GM21526 (cell line): ENCODE measurements around the gene LIN37.
"Not testable (repeated sequence)": the region's sequence is repeated elsewhere in the genome, so short reads cannot be mapped to it uniquely, and the experiment has no call there.

Source experiments
- ATAC-seq: cut with Tn5 transposase; IDR thresholded peaks from one replicate; pipeline ENCODE4 v1.9.1; 2021; ENCODE audit warnings: moderate library complexity; ENCODE audit not compliant: unreplicated experiment, low FRiP score

Gene LIN37

DNA sequence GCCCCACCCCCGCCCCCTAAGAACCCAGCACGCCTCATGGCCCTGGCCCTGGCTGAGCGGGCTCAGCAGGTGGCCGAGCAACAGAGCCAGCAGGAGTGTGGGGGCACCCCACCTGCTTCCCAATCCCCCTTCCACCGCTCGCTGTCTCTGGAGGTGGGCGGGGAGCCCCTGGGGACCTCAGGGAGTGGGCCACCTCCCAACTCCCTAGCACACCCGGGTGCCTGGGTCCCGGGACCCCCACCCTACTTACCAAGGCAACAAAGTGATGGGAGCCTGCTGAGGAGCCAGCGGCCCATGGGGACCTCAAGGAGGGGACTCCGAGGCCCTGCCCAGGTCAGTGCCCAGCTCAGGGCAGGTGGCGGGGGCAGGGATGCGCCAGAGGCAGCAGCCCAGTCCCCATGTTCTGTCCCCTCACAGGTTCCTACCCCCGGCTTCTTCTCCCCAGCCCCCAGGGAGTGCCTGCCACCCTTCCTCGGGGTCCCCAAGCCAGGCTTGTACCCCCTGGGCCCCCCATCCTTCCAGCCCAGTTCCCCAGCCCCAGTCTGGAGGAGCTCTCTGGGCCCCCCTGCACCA, 38.9 kb downstream of the LIN37 start:
- no peak for ATAC-seq

DNA sequence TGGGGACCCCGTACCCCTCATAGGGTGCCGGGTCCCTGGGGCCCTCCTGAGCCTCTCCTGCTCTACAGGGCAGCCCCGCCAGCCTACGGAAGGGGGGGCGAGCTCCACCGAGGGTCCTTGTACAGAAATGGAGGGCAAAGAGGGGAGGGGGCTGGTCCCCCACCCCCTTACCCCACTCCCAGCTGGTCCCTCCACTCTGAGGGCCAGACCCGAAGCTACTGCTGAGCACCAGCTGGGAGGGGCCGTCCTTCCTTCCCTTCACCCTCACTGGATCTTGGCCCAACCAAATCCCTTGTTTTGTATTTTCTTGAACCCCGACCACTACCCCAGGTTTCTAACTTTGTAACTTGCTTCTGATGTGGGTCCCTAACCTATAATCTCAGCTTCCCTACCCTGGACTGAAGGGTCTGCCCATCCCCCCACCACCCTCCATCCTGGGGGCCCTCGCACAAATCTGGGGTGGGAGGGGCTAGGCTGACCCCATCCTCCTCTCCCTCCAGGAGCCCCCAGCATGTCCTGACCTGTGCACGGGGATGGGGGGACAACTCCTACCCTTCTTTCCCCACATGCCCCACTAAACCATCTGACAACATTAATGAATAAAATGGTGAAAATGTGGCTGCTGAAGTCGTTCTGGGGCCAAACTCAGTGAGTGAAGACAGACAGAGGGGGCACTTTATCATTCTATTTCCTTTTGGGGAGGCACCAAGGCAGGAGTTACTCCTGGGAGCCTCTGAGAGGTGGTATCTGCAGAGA, 40.0 kb downstream of the LIN37 start:
- ATAC-seq, result no peak

DNA sequence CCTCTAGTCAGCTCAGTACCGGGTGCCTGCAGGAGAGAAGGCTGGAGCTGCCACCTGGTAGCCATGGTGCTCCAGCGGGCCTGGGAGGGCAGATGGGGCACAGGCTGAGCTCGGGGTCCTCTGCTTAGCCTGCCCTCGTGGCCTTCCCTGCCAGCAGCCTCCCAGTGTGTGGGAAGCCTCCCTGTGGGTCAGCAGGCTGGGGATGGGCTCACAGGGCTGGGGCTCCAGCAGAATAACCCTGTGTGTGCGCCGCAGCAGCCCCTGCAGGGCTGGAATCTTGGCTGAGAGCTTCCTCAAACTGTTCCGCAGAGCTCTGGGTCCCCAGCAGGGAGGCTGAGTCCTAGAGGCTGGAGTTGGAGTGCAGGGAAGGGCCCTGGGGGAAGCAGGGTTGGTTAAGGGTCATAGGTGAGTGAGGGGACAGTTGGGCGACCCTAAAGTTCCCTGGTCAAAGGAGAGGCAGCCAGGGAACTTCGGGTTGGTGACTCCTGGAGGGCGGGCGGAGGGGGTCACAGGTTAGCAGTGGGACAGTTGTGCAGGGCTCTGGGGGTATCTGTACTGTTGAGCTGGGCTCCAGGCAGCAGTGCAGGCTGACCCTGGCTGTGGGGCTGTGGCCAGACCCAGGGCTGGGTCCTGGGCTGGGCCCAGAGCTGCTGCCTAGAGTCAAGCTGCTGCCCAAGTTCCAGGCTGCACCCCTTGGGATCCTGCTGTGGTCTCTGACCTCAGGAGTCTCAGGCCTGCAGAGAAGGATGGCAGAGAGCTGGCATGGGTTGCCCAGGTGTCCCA, 41.0 kb downstream of the LIN37 start:
- no peak for ATAC-seq

DNA sequence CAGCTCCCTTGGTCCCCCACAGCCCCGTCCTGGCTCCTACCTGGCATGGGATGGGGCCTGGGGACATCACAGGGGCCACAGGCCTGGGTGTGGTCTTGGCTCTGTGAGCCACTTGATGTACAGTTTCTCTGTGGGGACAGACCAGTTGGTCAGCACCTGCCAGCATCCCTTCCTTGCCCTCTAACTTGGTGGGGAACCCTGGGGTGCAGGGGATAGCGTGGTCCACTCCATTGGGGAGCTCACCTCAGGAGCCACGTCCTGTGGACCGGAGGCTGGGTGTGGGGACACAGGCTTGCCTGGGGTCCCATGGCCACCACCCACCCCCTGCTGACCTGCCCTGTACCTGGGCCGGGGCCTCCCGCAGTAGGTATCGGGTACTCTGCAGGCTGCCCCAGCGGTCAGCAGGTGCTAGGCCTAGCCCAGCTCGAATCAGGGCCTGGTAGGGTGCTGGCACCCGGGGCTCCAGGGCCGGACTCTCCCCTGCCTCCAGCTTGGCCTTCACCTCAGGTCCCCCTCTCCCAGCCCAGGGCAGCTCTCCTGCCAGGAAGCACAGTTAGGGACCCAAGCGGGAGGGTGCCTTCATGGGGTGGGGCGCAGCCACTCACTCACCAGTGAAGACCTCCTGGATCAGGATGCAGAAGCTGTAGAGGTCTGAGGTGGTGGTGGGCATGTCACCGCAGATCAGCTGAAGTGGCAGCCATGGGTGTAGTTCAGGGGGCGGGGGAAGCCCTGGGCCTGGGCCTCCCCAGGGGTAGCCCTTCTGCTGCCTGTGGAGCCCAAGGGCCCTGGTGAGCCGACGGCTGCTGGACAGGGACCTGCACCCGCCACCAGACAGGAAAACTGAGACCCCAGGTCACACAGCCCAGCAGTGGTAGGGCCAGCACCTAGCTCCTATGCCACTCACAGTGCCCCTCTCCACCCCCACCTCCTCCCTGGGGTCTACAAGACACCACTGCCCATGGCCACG, 41.9 kb downstream of the LIN37 start:
- ATAC-seq, result no peak

DNA sequence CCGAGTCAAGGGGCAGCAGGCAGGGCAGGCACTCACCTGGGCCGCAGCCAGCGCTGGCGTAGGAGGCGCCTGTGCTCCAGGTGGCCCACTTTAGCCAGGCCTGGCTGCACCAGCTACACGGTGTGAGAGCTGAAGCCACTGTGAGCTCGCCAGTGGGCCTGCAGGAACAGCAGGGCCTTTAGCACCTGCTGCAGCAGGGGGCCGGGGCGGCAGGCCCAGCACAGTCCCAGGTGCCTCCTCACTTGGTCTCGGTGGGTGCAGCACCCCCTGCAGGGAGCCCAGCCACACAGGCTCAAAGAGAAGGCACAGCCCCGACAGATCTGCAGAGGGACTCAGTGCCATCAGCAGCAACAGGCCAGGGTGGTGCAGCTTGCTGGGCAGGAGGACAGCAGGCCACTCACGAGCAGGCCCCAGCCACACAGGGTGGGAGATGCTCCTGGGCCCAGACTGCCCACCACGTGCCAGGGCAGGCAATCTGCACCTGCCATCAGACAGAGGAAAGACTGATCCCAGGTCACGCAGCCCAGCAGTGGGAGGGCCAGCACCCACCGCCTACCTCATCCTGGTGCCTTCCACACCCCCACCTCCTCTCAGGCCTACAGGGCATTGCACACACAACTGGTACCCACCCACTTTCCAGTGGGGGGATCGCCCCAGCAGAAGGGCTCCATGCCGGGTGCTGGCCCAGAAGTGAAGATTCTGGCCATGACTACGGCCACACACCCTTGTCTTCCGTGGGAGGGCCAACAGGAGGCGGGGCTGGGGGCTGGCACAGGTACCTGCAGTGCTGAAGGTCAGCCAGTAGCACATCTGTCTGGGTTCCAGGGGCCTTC, 42.8 kb downstream of the LIN37 start:
- ATAC-seq, result no peak

DNA sequence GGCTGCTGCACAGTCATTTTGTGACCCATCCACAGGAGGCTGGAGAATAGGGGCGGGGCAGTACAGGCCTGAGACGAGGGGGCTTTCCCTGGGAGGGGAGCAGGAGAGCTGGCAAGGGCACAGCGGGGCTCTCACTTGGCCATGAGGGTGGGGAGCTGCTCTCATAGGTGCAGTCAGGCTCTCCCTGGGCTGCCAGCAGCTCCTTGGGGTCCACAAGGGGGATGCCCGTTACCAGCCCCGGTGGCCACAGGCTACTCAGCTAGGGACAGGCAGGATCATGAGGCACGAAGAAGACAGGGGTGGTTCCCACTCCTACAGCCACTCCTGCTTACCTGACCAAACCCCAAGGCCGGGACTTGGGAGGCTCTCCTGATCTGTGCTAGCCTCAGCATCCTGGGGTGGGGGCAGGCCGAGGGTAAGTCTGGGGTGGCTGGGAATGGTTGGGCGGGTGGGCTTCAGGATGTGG, 43.5 kb downstream of the LIN37 start:
- ATAC-seq, result no peak

DNA sequence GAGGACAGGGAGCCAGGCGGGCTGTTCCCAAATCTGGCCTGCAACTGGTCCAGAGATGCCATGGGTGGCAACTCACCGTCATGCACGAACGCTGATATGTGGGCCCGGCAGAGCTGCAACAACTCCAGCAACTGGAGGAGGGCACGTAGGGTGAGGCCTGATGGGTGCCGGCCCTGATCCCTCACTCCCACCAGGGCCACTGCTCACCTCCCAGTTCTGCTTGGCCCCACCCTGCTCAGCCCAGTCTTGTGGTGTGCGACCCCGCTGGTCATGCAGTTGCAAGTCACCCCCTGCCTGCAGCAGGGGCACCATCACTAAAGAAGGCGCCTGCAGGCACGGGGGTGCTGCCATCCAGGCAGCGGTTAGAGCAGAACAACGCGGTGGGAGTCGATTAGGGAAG, 43.9 kb downstream of the LIN37 start:
- no peak for ATAC-seq

DNA sequence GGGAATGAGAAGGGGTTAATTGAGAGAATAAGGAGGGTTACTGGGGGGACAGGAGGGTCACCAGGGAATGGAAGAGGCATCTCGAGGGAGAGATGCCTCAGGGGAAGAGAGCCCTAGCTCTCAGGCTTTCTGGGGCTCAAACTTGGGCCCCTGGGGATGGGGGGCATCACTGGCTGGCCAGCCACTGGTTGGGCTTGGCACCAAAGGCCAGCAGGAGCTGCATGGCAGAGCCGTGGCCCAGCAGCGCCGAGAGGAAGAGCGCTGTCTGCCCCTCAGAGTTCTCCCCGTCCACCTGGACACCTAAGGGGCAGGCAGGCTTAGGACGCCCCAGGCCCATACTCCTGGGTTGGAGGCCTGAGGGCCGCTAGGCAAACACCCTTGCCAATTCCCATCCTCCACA, 44.5 kb downstream of the LIN37 start:
- no peak for ATAC-seq

DNA sequence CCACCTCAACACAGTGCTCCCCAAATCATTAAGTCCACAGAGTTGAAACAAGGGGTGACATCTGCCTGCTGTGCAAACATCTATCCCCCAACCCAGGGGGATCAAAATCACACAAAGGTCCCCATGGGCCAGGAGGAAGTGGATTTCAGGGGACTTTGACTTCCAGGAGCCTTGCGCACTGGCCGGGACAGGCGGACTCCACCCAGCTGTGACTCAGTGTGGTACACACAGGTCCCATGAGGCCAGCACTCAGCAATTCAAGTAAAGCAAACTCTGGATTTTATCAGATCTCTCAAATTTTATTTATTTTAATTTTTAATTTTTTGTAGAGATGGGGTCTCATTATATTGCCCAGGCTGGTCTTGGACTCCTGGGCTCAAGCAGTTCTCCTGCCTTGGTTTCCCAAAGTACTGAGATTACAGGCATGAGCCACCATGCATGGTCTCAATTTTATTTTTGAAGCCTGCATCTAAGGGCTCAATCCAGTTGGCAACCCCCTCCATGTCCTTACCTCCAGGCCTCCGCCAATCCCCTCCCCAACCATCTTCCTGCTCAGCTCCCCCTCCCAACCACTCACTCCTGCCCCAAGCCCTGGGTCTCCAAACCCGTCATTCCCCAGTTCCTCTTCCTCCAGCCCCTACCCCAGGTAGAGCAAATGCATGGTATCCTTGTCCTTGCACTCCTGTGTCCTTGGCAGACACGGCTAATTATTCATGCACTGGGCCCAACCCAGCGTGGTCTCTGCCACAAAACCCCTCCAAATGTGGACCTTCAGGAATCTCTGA, 45.2 kb downstream of the LIN37 start:
- no peak for ATAC-seq

DNA sequence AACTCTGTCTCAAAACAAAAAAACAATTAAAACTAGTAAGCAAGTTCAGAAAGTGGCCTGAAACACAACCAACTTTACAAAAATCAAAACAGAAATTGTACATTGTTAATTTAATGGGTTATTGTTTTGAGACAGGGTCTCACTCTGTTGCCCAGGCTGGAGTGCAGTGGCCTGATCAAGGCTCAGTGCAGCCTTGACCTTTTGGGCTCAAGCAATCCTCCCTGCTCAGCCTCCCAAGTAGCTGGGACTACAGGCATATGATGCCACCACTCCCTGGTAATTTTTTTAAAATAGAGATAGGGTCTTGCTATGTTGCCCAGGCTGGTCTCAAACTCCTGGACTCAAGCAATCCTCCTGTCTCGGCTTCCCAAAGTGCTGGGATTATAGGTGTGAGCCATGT, 47.2 kb downstream of the LIN37 start:
- ATAC-seq, result not testable (repeated sequence)

DNA sequence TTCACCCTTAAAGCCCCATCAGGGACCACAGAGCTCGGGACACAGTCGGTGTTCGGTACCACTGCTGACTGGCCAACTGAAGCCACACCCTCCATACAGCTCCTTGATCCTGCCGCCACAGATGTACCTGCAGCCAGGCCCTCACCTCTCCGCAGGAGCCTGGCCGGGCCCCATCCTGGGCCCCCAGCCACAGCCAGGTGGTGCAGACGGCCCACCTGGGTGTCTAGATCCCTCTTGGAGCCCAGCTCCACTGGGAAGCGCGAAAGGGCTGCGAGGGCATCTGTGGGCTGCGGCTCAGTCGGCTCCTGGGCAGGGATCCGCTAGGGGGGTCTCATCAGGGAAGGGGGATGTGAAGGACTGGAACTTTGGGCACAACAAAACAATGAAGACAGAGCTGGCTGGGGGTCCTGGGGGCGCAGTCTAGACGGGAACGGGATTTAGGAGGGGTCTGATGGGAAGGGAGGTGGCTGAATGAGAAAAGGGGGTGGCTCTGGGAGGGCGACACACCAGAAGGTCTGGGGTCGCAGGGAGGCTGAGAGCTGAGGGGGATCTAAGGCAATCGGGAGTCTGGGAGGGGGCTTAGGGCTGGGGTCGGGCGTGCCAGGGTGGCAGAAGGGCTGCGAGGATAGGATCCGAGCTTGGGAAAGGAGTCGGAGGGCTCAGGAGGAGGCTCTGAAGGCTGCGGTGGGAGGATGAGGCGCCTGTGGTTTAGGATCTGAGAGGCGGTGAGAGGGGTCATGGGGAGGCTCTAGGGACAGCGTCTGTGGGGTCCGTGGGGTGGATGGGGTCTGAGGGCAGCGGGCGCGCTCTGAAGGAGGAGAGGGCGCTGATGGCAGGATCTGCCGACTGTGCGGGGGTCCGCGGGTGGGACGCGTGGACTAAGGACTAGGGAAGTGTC, 48.5 kb downstream of the LIN37 start:
- ATAC-seq, result no peak

DNA sequence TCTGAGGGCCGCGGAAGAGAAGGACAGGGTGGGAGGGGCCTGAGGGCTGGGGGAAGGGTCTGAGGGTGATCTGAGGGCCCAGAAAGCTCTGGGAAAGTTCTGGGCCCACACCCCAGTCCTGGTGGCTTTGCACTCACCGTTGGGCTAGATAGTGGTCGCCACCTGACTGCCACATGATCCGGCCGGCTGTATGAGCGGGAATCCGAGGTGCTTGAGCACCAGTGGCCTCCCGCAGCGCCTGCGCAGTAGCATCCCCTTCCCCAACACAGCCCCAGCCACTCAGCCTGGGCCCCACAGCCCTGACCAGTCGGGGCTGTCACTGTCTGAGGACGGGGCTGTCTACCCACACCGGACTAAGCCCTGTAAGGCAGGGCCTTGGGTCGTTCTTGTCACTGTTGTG, 49.3 kb downstream of the LIN37 start:
- no peak for ATAC-seq

DNA sequence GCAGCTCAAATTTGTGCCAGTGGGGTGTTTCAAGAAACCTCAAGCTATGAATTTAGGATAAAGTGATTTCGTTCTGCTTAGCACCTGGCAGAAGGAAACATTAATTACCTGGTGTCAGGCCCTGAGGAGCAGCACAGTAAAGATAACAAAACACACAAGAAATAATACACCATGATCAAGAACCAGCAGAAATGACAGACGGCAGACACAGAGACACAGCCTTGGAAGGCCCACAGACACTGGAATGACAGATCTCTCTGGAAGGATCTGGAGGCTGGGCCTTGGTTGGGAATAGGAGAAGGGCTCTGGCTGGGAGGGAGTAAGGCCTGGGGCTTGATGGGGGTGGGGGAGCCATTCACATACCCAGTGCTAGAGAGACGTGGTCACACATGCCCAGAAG, 53.5 kb downstream of the LIN37 start:
- no peak for ATAC-seq
